ENCODE results near the gene SHC4. TPM values are rescaled to one million over a fixed set of nuclear protein-coding genes. Genes with fewer than 3 reads are reported as not detected.

The SHC4 gene
- total and polyA plus RNA-seq, 9 of the 15 experiments (the other 6 are each of a cell fraction or from before 2014, with no cell fraction given), result 0.43 to 1.2 (median 0.67) TPM

DNA sequence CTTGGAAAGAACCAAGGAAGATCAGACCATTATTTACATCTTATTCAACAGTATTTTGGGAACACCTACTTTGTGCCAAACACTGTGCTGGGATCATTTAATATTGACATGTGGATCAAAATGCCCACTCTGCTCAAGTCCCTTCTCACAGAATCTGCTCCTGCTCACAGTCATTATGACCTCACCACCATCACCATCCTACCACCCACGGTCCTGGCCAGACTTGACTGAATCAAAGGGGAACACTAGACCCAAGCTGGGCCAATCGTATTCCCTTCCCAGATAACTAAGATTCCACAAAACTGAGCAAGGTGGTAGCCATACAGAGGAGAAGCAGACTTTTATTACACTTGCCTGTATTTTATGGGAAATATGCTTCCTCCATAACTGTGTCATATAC, 149.4 kb downstream of the SHC4 start:
- ATAC-seq (no peak), DNase-seq (ENCODE audit: extremely low read depth in 1 of 4, low spot score in 3 of 4) (no peak), FAIRE-seq (no peak)
- H3K36me3 ChIP-seq (ENCODE audit: control insufficient read depth, insufficient read depth, low read length), result no peaks in the 10 kb centered on the region
- no peaks in the 10 kb centered on the region for H3K9me3 ChIP-seq (replicated peaks; ENCODE audit: control insufficient read depth, insufficient read depth, low read depth, low read length)
- peaks cover 16% of the 10 kb centered on the region for H3K79me2 ChIP-seq (ENCODE audit: control insufficient read depth, insufficient read depth, low read length)
- no peak overlapping the region for H3K27ac ChIP-seq (ENCODE audit: extremely low read depth, low read depth, low read length)
- H3K27me3 ChIP-seq (ENCODE audit: control insufficient read depth in 2 of 2, insufficient read depth in 2 of 2, low read length in 2 of 2), result no peaks in the 10 kb centered on the region
- no peaks in the 10 kb centered on the region for H3K9me1 ChIP-seq (ENCODE audit: control insufficient read depth, insufficient read depth, low read length)
- no peaks in the 10 kb centered on the region for H4K20me1 ChIP-seq (replicated peaks; ENCODE audit: control insufficient read depth, insufficient read depth, low read length)
- BruUV-seq (replicated peaks), result no TSS peak
- no peak overlapping the region for H3K4me3 ChIP-seq
- POLR2A ChIA-PET, result no interaction called here
- peaks cover 5% of the 10 kb centered on the region in 2 experiments; a peak in 3 of 5 replicates for H3K4me1 ChIP-seq (replicated peaks in 1 of 2; ENCODE audit: control insufficient read depth in 2 of 2, insufficient read depth in 2 of 2, low read length in 2 of 2)
- in situ Hi-C loops (cut with MboI) (loop anchor here (25.0 kb wide), 1 partner anchor 452 kb away; no protein-coding TSS in a partner anchor), intact Hi-C loops (cut with micrococcal nuclease) (loop anchor here (5.0 kb wide), 1 partner anchor 43 kb away; no protein-coding TSS in a partner anchor)
- no peak overlapping the region for H3K4me2 ChIP-seq (ENCODE audit: insufficient read depth, low read length)
- H2AFZ ChIP-seq (ENCODE audit: low read depth, low read length), result no peak overlapping the region; the same call in 1 of the 2 replicates
- TF ChIP-seq SMARCB1 (IDR thresholded peaks at IDR 0.05; ENCODE audit: insufficient read length, low read depth), result no peak
- TF ChIP-seq SPI1 (IDR thresholded peaks at IDR 0.05; ENCODE audit: borderline replicate concordance, low read depth, low read length), result 0 out of 2 replicates have a peak, but pooled peaks have one; percentile 11
- H3K9ac ChIP-seq (ENCODE audit: insufficient read depth in 1 of 2, low read depth in 2 of 2, low read length in 2 of 2), result no peak overlapping the region
- CTCF ChIA-PET (ENCODE audit: low intra/inter-chr PET ratio), result no interaction called here
- WGBS (ENCODE audit: insufficient coverage, low coverage, missing lambda C conversion rate), result 7% methylated on average over 2 of the region's 2 CpGs

DNA sequence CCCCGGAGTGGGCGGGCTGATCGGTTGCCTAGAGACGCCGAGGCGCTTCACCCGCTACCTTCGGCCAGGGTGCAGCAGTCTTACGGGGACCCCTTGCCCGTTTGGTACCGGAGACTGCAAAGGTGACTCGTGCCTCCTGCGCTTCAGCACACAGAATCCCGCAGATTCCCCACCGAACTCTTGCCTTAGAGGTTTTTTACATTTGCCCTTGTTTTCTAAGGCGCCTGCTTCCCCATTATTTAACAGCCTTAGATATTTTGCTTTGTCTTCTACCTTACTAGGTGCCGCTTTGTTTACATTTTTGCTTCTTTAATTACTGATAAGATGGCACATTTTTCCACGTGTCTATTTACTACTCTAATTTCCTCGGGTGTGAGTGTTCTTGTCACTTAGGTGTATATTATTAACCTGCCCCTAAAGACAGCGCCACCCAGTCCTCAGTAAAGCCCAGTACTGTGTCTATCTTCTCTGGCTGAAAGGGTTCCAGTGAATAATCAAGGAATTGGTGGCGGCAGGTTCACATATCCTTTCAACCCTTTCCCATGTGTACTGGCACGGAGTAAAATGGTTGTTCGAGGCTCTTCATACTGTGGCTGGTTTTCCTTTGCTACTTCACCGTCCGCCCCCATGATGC, 152.3 kb downstream of the SHC4 start:
- Histone ChIP-seq H3K27ac (ENCODE audit: extremely low read depth, low read depth, low read length) (no peak overlapping the region), H4K20me1 (replicated peaks; ENCODE audit: control insufficient read depth, insufficient read depth, low read length) (no peaks in the 10 kb centered on the region), H3K4me2 (ENCODE audit: insufficient read depth, low read length) (peak overlapping the region; percentile 89), H2AFZ (ENCODE audit: low read depth, low read length) (peak overlapping the region; percentile 93), H3K4me3 (peak overlapping the region; percentile 80), H3K4me1 (replicated peaks in 1 of 2; ENCODE audit: control insufficient read depth in 2 of 2, insufficient read depth in 2 of 2, low read length in 2 of 2) (peaks cover 5 to 8% of the 10 kb centered on the region in 2 experiments; a peak in 3 of 5 replicates), H3K79me2 (ENCODE audit: control insufficient read depth, insufficient read depth, low read length) (peaks cover 43% of the 10 kb centered on the region), H3K27me3 (ENCODE audit: control insufficient read depth in 2 of 2, insufficient read depth in 2 of 2, low read length in 2 of 2) (no peaks in the 10 kb centered on the region), H3K9me1 (ENCODE audit: control insufficient read depth, insufficient read depth, low read length) (no peaks in the 10 kb centered on the region), H3K36me3 (ENCODE audit: control insufficient read depth, insufficient read depth, low read length) (peaks cover 2% of the 10 kb centered on the region; the same call in 1 of the 3 replicates), H3K9me3 (replicated peaks; ENCODE audit: control insufficient read depth, insufficient read depth, low read depth, low read length) (no peaks in the 10 kb centered on the region), H3K9ac (ENCODE audit: insufficient read depth in 1 of 2, low read depth in 2 of 2, low read length in 2 of 2) (peak overlapping the region; percentile 53 to 89)
- BruUV-seq (replicated peaks), result no TSS peak
- ChIA-PET CTCF (ENCODE audit: low intra/inter-chr PET ratio) (interaction anchor here (1.1 kb wide), 1 partner anchor 453 kb away, joined by 3 read pairs; no protein-coding TSS in a partner anchor), POLR2A (interaction anchor here (0.6 to 1.5 kb wide), 7 partner anchors 9 to 1193 kb away, joined by 3 to 7 read pairs (median 3); no protein-coding TSS in a partner anchor)
- DNase-seq (ENCODE audit: extremely low read depth in 1 of 4, low spot score in 3 of 4) (peak; percentile 27 to 39 (median 30)), ATAC-seq (peak; percentile 40), FAIRE-seq (peak; percentile 73)
- intact Hi-C loops (cut with micrococcal nuclease) (loop anchor here (5.0 kb wide), 1 partner anchor 46 kb away; no protein-coding TSS in a partner anchor), in situ Hi-C loops (cut with MboI) (loop anchor here (25.0 kb wide), 1 partner anchor 449 kb away; no protein-coding TSS in a partner anchor)
- 12% methylated on average over 25 of the region's 25 CpGs for WGBS (ENCODE audit: insufficient coverage, low coverage, missing lambda C conversion rate)
- TF ChIP-seq, protein P1, sequence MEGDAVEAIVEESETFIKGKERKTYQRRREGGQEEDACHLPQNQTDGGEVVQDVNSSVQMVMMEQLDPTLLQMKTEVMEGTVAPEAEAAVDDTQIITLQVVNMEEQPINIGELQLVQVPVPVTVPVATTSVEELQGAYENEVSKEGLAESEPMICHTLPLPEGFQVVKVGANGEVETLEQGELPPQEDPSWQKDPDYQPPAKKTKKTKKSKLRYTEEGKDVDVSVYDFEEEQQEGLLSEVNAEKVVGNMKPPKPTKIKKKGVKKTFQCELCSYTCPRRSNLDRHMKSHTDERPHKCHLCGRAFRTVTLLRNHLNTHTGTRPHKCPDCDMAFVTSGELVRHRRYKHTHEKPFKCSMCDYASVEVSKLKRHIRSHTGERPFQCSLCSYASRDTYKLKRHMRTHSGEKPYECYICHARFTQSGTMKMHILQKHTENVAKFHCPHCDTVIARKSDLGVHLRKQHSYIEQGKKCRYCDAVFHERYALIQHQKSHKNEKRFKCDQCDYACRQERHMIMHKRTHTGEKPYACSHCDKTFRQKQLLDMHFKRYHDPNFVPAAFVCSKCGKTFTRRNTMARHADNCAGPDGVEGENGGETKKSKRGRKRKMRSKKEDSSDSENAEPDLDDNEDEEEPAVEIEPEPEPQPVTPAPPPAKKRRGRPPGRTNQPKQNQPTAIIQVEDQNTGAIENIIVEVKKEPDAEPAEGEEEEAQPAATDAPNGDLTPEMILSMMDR (IDR thresholded peaks at IDR 0.05 in 2 of 3, conservative IDR thresholded peaks at IDR 0.05 in 1 of 3; ENCODE audit: insufficient read depth in 2 of 3, low read depth in 1 of 3, low read length in 3 of 3), result peak in 2 of 3 experiments; percentile 26 to 39; a peak in 2 of 6 replicates
- TF ChIP-seq CSDE1 (IDR thresholded peaks at IDR 0.05) (peak in 1 of 2 experiments; percentile 82; a peak in 2 of 4 replicates), BMI1 (IDR thresholded peaks at IDR 0.05; ENCODE audit: low read length) (peak; percentile 83), RFX1 (IDR thresholded peaks at IDR 0.05) (peak; percentile 98), TSC22D4 (tag; IDR thresholded peaks at IDR 0.05) (no peak), FOXK2 (conservative IDR thresholded peaks at IDR 0.05 in 1 of 2, IDR thresholded peaks at IDR 0.05 in 1 of 2; ENCODE audit: low read depth in 2 of 2) (0 out of 4 replicates have a peak, but pooled peaks have one; percentile 43), ZNF695 (CRISPR knock-in tag; IDR thresholded peaks at IDR 0.05) (no peak), SP1 (CRISPR knock-in tag; IDR thresholded peaks at IDR 0.05) (no peak), ZNF316 (IDR thresholded peaks at IDR 0.05) (no peak)
- TF ChIP-seq, protein P2, sequence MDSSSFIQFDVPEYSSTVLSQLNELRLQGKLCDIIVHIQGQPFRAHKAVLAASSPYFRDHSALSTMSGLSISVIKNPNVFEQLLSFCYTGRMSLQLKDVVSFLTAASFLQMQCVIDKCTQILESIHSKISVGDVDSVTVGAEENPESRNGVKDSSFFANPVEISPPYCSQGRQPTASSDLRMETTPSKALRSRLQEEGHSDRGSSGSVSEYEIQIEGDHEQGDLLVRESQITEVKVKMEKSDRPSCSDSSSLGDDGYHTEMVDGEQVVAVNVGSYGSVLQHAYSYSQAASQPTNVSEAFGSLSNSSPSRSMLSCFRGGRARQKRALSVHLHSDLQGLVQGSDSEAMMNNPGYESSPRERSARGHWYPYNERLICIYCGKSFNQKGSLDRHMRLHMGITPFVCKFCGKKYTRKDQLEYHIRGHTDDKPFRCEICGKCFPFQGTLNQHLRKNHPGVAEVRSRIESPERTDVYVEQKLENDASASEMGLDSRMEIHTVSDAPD (CRISPR knock-in tag; IDR thresholded peaks at IDR 0.05), result no peak

Data from K562 (cell line).